ENCODE results near the gene FRAT1. TPM values are rescaled to one million over a fixed set of nuclear protein-coding genes. Genes with fewer than 3 reads are reported as not detected.

FRAT1 gene
- total and polyA plus RNA-seq, 2 of the 13 experiments (the other 11 are each of a cell fraction or from before 2014, with no cell fraction given) = 1.7 to 2.3 TPM

DNA sequence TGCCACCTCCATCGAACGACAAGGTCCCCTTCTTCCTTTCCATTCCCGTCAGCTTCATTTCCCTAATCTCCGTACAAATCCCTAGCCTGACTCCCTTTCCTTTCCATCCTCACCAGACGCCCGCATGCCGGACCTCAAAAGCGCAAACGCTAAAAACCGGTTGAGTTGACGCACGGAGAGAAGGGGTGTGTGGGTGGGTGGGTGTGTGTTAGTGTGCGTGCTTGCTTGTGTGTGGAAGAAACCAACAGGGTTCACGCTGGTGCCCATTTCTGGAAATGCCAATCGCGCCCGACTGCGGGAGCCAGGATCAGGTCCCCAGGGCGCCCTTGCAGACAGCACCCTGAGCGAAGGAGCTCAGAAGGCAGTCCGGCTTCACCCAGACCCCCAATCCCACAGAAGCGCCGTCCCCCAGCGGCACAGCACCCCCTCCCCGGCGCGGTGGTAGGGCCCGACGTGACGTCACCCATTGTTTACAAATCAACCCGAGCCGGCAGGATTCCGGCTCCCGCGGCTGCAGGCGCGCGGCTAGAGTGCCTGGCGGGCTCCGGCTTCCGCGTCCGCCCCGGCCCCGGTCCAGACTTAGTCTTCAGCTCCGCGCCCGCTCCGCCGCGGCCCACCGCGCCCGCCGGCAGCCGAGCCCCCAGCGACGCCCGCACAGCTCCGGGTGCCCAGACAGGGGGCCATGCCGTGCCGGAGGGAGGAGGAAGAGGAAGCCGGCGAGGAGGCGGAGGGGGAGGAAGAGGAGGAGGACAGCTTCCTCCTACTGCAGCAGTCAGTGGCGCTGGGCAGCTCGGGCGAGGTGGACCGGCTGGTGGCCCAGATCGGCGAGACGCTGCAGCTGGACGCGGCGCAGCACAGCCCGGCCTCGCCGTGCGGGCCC is at the start of gene FRAT1 (continued):
- TF ChIP-seq SRSF9 (IDR thresholded peaks at IDR 0.05; ENCODE audit: borderline replicate concordance, insufficient read depth, low read depth, low read length, poor library complexity, severe bottlenecking) = no peak
- TF ChIP-seq HNRNPH1 (optimal IDR thresholded peaks at IDR 0.05; ENCODE audit: low read depth, low read length) = no peak
- TF ChIP-seq, protein P1, sequence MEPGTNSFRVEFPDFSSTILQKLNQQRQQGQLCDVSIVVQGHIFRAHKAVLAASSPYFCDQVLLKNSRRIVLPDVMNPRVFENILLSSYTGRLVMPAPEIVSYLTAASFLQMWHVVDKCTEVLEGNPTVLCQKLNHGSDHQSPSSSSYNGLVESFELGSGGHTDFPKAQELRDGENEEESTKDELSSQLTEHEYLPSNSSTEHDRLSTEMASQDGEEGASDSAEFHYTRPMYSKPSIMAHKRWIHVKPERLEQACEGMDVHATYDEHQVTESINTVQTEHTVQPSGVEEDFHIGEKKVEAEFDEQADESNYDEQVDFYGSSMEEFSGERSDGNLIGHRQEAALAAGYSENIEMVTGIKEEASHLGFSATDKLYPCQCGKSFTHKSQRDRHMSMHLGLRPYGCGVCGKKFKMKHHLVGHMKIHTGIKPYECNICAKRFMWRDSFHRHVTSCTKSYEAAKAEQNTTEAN (CRISPR knock-in tag; conservative IDR thresholded peaks at IDR 0.05) = peak; percentile 92
- no peak for TF ChIP-seq ZFP90 (CRISPR knock-in tag; IDR thresholded peaks at IDR 0.05; ENCODE audit: borderline replicate concordance)
- TF ChIP-seq, protein P2, sequence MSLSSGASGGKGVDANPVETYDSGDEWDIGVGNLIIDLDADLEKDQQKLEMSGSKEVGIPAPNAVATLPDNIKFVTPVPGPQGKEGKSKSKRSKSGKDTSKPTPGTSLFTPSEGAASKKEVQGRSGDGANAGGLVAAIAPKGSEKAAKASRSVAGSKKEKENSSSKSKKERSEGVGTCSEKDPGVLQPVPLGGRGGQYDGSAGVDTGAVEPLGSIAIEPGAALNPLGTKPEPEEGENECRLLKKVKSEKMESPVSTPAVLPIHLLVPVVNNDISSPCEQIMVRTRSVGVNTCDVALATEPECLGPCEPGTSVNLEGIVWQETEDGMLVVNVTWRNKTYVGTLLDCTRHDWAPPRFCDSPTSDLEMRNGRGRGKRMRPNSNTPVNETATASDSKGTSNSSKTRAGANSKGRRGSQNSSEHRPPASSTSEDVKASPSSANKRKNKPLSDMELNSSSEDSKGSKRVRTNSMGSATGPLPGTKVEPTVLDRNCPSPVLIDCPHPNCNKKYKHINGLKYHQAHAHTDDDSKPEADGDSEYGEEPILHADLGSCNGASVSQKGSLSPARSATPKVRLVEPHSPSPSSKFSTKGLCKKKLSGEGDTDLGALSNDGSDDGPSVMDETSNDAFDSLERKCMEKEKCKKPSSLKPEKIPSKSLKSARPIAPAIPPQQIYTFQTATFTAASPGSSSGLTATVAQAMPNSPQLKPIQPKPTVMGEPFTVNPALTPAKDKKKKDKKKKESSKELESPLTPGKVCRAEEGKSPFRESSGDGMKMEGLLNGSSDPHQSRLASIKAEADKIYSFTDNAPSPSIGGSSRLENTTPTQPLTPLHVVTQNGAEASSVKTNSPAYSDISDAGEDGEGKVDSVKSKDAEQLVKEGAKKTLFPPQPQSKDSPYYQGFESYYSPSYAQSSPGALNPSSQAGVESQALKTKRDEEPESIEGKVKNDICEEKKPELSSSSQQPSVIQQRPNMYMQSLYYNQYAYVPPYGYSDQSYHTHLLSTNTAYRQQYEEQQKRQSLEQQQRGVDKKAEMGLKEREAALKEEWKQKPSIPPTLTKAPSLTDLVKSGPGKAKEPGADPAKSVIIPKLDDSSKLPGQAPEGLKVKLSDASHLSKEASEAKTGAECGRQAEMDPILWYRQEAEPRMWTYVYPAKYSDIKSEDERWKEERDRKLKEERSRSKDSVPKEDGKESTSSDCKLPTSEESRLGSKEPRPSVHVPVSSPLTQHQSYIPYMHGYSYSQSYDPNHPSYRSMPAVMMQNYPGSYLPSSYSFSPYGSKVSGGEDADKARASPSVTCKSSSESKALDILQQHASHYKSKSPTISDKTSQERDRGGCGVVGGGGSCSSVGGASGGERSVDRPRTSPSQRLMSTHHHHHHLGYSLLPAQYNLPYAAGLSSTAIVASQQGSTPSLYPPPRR (CRISPR knock-in tag; IDR thresholded peaks at IDR 0.05; ENCODE audit: borderline replicate concordance) = no peak
- no peak; the same call in 1 of the 2 replicates for TF ChIP-seq ZNF546 (CRISPR knock-in tag; conservative IDR thresholded peaks at IDR 0.05)
- no peak; the same call in 1 of the 2 replicates for TF ChIP-seq ZNF44 (CRISPR knock-in tag; IDR thresholded peaks at IDR 0.05)
- no peak for TF ChIP-seq HOXA9 (CRISPR knock-in tag; IDR thresholded peaks at IDR 0.05; ENCODE audit: borderline replicate concordance)
- TF ChIP-seq, protein P3, sequence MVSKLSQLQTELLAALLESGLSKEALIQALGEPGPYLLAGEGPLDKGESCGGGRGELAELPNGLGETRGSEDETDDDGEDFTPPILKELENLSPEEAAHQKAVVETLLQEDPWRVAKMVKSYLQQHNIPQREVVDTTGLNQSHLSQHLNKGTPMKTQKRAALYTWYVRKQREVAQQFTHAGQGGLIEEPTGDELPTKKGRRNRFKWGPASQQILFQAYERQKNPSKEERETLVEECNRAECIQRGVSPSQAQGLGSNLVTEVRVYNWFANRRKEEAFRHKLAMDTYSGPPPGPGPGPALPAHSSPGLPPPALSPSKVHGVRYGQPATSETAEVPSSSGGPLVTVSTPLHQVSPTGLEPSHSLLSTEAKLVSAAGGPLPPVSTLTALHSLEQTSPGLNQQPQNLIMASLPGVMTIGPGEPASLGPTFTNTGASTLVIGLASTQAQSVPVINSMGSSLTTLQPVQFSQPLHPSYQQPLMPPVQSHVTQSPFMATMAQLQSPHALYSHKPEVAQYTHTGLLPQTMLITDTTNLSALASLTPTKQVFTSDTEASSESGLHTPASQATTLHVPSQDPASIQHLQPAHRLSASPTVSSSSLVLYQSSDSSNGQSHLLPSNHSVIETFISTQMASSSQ (IDR thresholded peaks at IDR 0.05; ENCODE audit: low read depth) = no peak
- TF ChIP-seq, protein P3 (CRISPR knock-in tag; IDR thresholded peaks at IDR 0.05; ENCODE audit: borderline replicate concordance) = no peak
- TF ChIP-seq SYNCRIP (IDR thresholded peaks at IDR 0.05; ENCODE audit: insufficient read depth, low read depth, low read length) = no peak
- TF ChIP-seq GLI4 (CRISPR knock-in tag; IDR thresholded peaks at IDR 0.05; ENCODE audit: borderline replicate concordance) = peak; percentile 40; the same call in 1 of the 2 replicates
- TF ChIP-seq AKAP8 (CRISPR knock-in tag; IDR thresholded peaks at IDR 0.05) = 0 out of 2 replicates have a peak, but pooled peaks have one; percentile 10
- TF ChIP-seq SRF (IDR thresholded peaks at IDR 0.05; ENCODE audit: low read depth, low read length) = no peak
- TF ChIP-seq MEIS2 (CRISPR knock-in tag; IDR thresholded peaks at IDR 0.05) = no peak
- no peak for TF ChIP-seq ZNF432 (CRISPR knock-in tag; IDR thresholded peaks at IDR 0.05; ENCODE audit: borderline replicate concordance)

All from HepG2 (cell line).